Colonic mucosa (tissue), 4 donors: Measurements from ENCODE around the gene SUMF1. TPM values are rescaled to one million over a fixed set of nuclear protein-coding genes. Genes with fewer than 3 reads are reported as not detected.
A peak's percentile ranks its signal among the peaks of the same experiment; 100 is the strongest.

Experiments
- DNase-seq: peaks from one replicate; pipeline ENCODE4 v3.0.0-alpha.2; 2020
- H3K27ac ChIP-seq: fragments of 200-600 bp; one replicate; pipeline ENCODE4 v1.8.0; 2021
- H3K27me3 ChIP-seq: fragments of 200-600 bp; one replicate; pipeline ENCODE4 v1.8.0; 2021
- H3K36me3 ChIP-seq: fragments of 200-600 bp; one replicate; pipeline ENCODE4 v1.8.0; 2021
- H3K4me1 ChIP-seq: fragments of 200-600 bp; one replicate; pipeline ENCODE4 v1.8.0; 2021; ENCODE audit warnings: mild to moderate bottlenecking
- H3K4me3 ChIP-seq: fragments of 200-600 bp; one replicate; pipeline ENCODE4 v1.8.0; 2021
- H3K9ac ChIP-seq, 2 donors: one replicate each; pipeline ENCODE4 v1.7.0; 2013; ENCODE audit warnings: control low read depth in 2 of 2, low read depth in 2 of 2, low read length in 2 of 2
- H3K9me3 ChIP-seq: fragments of 200-600 bp; one replicate; pipeline ENCODE4 v1.8.0; 2021
- CTCF ChIP-seq: fragments of 200-600 bp; IDR thresholded peaks from one replicate; pipeline ENCODE4 v1.8.0; 2022; ENCODE audit warnings: antibody characterized with exemption, mild to moderate bottlenecking
- intact Hi-C: fragments of 100-400 bp; cut with DNase I; formaldehyde crosslinking; loops from one replicate; pipeline ENCODE4 v1.14.1; 2022
- total RNA-seq, 2 donors: library from RNA; stranded (reverse); fragmentation: NEBNext Ultra II Directional in 1 of 2; extraction: Animal tissue kit (Norgen Biotek cat#: 25700) in 1 of 2; gene quantifications; one replicate each; pipeline ENCODE4 v1.2.1, GENCODE V29; 2021
- donor health status: healthy.
- donor health status: DM: no; HTN: no; CAD: no.
- donor health status: DM: no; HTN: no; CAD: no.

The SUMF1 gene
- total RNA-seq, 2 donors from 2014 or later = 37.6 to 43.9 TPM

GRCh38 chr3:4351872-4352271 is 115.2 kb downstream of the SUMF1 start:
- Histone ChIP-seq H3K4me3 (no peak overlapping the region), H3K36me3 (no peaks in the 10 kb centered on the region), H3K9ac (no peak overlapping the region), H3K4me1 (no peaks in the 10 kb centered on the region), H3K27me3 (no peaks in the 10 kb centered on the region), H3K9me3 (no peaks in the 10 kb centered on the region), H3K27ac (no peak overlapping the region)
- intact Hi-C loops = loop anchor here (5.0 kb wide), 2 partner anchors 230 to 280 kb away; no protein-coding TSS in a partner anchor
- no peak for TF ChIP-seq CTCF
- DNase-seq = no peak

- no peak overlapping the region for H3K27ac ChIP-seq
- H3K36me3 ChIP-seq = no peaks in the 10 kb centered on the region
- no peaks in the 10 kb centered on the region for H3K9me3 ChIP-seq
- H3K27me3 ChIP-seq = no peaks in the 10 kb centered on the region
- intact Hi-C loops = loop anchor here (5.0 kb wide), 2 partner anchors 231 to 281 kb away; no protein-coding TSS in a partner anchor
- TF ChIP-seq CTCF = no peak
- no peak overlapping the region for H3K9ac ChIP-seq
- H3K4me1 ChIP-seq = no peaks in the 10 kb centered on the region
- DNase-seq = no peak
- no peak overlapping the region for H3K4me3 ChIP-seq
Measured at GRCh38 chr3:4351164-4351855, 115.8 kb downstream of the SUMF1 start.

DNA sequence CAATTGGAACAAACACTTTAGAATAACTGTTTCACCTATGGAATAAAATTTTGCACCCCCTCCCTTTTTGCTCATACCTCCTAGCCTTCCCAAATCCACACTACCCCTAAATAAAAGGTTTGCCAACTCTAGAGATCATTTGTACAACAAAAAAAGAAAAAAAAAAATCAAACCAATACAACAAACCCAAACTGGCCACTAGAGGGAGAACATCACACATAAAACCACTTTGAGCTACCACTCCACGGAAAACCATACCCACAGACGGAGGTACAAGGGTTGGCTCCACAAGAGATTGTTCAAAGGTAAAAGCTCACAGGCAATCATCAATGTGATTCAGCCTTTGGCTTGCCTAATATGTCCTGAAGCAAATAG is 116.3 kb downstream of the SUMF1 start:
- Histone ChIP-seq H3K9ac (no peak overlapping the region), H3K4me1 (no peaks in the 10 kb centered on the region), H3K27me3 (no peaks in the 10 kb centered on the region), H3K4me3 (no peak overlapping the region), H3K36me3 (no peaks in the 10 kb centered on the region), H3K9me3 (no peaks in the 10 kb centered on the region), H3K27ac (no peak overlapping the region)
- peak; percentile 69 for TF ChIP-seq CTCF
- peak; percentile 50 for DNase-seq
- intact Hi-C loops = loop anchor here (5.0 kb wide), 2 partner anchors 232 to 282 kb away; no protein-coding TSS in a partner anchor

DNA sequence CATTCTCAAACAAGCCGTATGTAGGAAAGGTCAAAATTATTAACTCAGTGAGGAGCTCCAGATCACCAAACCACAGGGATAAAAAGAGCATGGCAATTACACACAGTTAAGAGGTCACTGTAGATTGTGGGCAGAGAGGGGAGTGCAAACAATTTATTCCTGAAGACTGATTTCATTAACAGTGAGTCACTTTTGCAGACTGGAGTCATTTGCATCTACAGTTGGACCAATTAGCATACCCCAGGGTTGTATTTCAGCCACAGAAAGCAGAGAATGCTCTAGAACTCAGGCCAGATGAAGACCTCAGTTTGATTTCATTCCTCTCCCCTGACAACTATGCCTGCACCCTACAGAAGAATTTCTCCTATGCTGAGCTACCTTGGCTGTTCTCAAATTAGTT is 123.8 kb downstream of the SUMF1 start:
- no peak for TF ChIP-seq CTCF
- DNase-seq = no peak
- no peaks in the 10 kb centered on the region for H3K9me3 ChIP-seq
- H3K36me3 ChIP-seq = no peaks in the 10 kb centered on the region
- H3K27me3 ChIP-seq = no peaks in the 10 kb centered on the region
- no peak overlapping the region for H3K9ac ChIP-seq
- no peak overlapping the region for H3K27ac ChIP-seq
- H3K4me3 ChIP-seq = no peak overlapping the region
- intact Hi-C loops = no loop called here
- no peaks in the 10 kb centered on the region for H3K4me1 ChIP-seq

GRCh38 chr3:4341336-4341675 is 125.8 kb downstream of the SUMF1 start:
- Histone ChIP-seq H3K4me1 (no peaks in the 10 kb centered on the region), H3K9me3 (no peaks in the 10 kb centered on the region), H3K9ac (no peak overlapping the region), H3K4me3 (no peak overlapping the region), H3K36me3 (no peaks in the 10 kb centered on the region), H3K27ac (no peak overlapping the region), H3K27me3 (no peaks in the 10 kb centered on the region)
- DNase-seq = no peak
- no peak for TF ChIP-seq CTCF
- intact Hi-C loops = no loop called here
